Body of pancreas (tissue), 4 donors: ENCODE results near the gene APIP. TPM values are rescaled to one million over a fixed set of nuclear protein-coding genes. Genes with fewer than 3 reads are reported as not detected.

Experiments used
- ATAC-seq: fragments of 150-250 bp; one replicate; pipeline ENCODE4 v1.9.1; 2016
- DNase-seq, 4 donors: peaks; one replicate each; pipeline ENCODE4 v3.0.0-alpha.2; 2019
- H3K27ac ChIP-seq, 4 donors: fragments of 200-600 bp; sonication (generic); 1 replicate in 3 of 4; 2 replicates in 1 of 4; pipeline versions ENCODE4 v1.5.1 to v1.6.1; 2016 to 2019; ENCODE audit warnings: mild to moderate bottlenecking in 1 of 4, mixed read lengths in 1 of 4, moderate library complexity in 1 of 4
- H3K27me3 ChIP-seq, 2 donors: fragments of 200-600 bp; sonication (generic); one replicate each; pipeline ENCODE4 v1.6.0; 2016; ENCODE audit warnings: mild to moderate bottlenecking in 1 of 2
- H3K36me3 ChIP-seq, 2 donors: fragments of 200-600 bp; sonication (generic); replicated peaks in 1 of 2; 2 replicates each; pipeline ENCODE4 v1.5.1; 2016; ENCODE audit warnings: low read depth in 2 of 2; ENCODE audit not compliant: insufficient read depth in 1 of 2
- H3K4me1 ChIP-seq: fragments of 200-600 bp; sonication (generic); one replicate; pipeline ENCODE4 v1.6.0; 2016
- H3K4me3 ChIP-seq, 2 donors: fragments of 200-600 bp; sonication (generic); 1 replicate in 1 of 2; 2 replicates in 1 of 2; pipeline ENCODE4 v1.5.1; 2016 to 2019
- H3K9me3 ChIP-seq, 3 donors: fragments of 200-600 bp; sonication (generic); 1 replicate in 2 of 3; 2 replicates in 1 of 3; pipeline ENCODE4 v1.5.1; 2016
- CTCF ChIP-seq, 7 experiments: fragments of 450-650 bp in 4 of 7; fragments of 200-600 bp in 3 of 7; sonication (generic) in 3 of 7; IDR thresholded peaks; one replicate each; pipeline ENCODE4 v1.5.1; 2016 to 2019; ENCODE audit warnings: antibody characterized with exemption in 7 of 7
- POLR2A ChIP-seq, 3 donors: fragments of 450-650 bp; IDR thresholded peaks; one replicate each; pipeline ENCODE4 v1.6.1; 2016; ENCODE audit warnings: antibody characterized with exemption in 3 of 3, mild to moderate bottlenecking in 2 of 3
- WGBS, 2 donors: methylation state at CpG; one replicate each; pipeline ENCODE4 v1.1.5; 2017; 5-methylcytosine and 5-hydroxymethylcytosine counted together
- intact Hi-C: fragments of 100-400 bp; cut with DNase I; formaldehyde crosslinking; loops from one replicate; pipeline ENCODE4 v1.15.1; 2023
- total RNA-seq, 2 donors: library from RNA; depleted of rRNA; stranded (reverse); fragments of >200 nt; gene quantifications; one replicate each; pipeline ENCODE4 v1.1.0, GENCODE V29; 2016

APIP gene
- total RNA-seq, 2 donors from 2014 or later = 8.9 to 36.8 TPM

- no peak for TF ChIP-seq POLR2A (IDR thresholded peaks at IDR 0.05)
- TF ChIP-seq CTCF (IDR thresholded peaks at IDR 0.05) = no peak
- WGBS, 2 donors = 76 to 90% methylated on average over 5 of the region's 5 CpGs
- intact Hi-C loops = no loop called here
- no peak for DNase-seq
- no peaks in the 10 kb centered on the region for H3K4me1 ChIP-seq
- H3K36me3 ChIP-seq = no peaks in the 10 kb centered on the region
- no peak for ATAC-seq
- H3K9me3 ChIP-seq = no peaks in the 10 kb centered on the region
- no peak overlapping the region for H3K27ac ChIP-seq
- H3K27me3 ChIP-seq = no peaks in the 10 kb centered on the region
- H3K4me3 ChIP-seq = no peak overlapping the region
These were observed 61.0 kb downstream of the APIP start for GRCh38 chr11:34855021-34855753.

GRCh38 chr11:34851916-34852315 lies 64.3 kb downstream of the APIP start:
- Histone ChIP-seq H3K4me3 (no peak overlapping the region), H3K9me3 (no peaks in the 10 kb centered on the region), H3K27ac (no peak overlapping the region), H3K27me3 (no peaks in the 10 kb centered on the region), H3K36me3 (no peaks in the 10 kb centered on the region), H3K4me1 (no peaks in the 10 kb centered on the region)
- TF ChIP-seq POLR2A (IDR thresholded peaks at IDR 0.05) = no peak
- TF ChIP-seq CTCF (IDR thresholded peaks at IDR 0.05) = no peak
- intact Hi-C loops = no loop called here
- DNase-seq (no peak), ATAC-seq (no peak)

- H3K4me3 ChIP-seq = no peak overlapping the region
- DNase-seq (no peak), ATAC-seq (no peak)
- TF ChIP-seq CTCF (IDR thresholded peaks at IDR 0.05) (no peak), POLR2A (IDR thresholded peaks at IDR 0.05) (no peak)
- no peaks in the 10 kb centered on the region for H3K36me3 ChIP-seq
- WGBS, 2 donors = 70 to 72% methylated on average over 4 of the region's 4 CpGs
- no peaks in the 10 kb centered on the region for H3K4me1 ChIP-seq
- intact Hi-C loops = no loop called here
- H3K27me3 ChIP-seq = no peaks in the 10 kb centered on the region
- H3K27ac ChIP-seq = no peak overlapping the region
- no peaks in the 10 kb centered on the region for H3K9me3 ChIP-seq
These were observed 65.8 kb downstream of the APIP start for GRCh38 chr11:34850334-34850733.

- H3K4me3 ChIP-seq = no peak overlapping the region
- 77 to 87% methylated on average over 3 of the region's 3 CpGs for WGBS, 2 donors
- H3K27ac ChIP-seq = no peak overlapping the region
- no peaks in the 10 kb centered on the region for H3K36me3 ChIP-seq
- no peaks in the 10 kb centered on the region for H3K4me1 ChIP-seq
- TF ChIP-seq CTCF (IDR thresholded peaks at IDR 0.05) = no peak
- TF ChIP-seq POLR2A (IDR thresholded peaks at IDR 0.05) = no peak
- no peaks in the 10 kb centered on the region for H3K27me3 ChIP-seq
- H3K9me3 ChIP-seq = no peaks in the 10 kb centered on the region
- intact Hi-C loops = no loop called here
- DNase-seq (no peak), ATAC-seq (no peak)
These were observed 69.7 kb downstream of the APIP start for GRCh38 chr11:34846467-34846866.

- no peak for TF ChIP-seq CTCF (IDR thresholded peaks at IDR 0.05)
- DNase-seq = no peak
- Histone ChIP-seq H3K4me3 (no peak overlapping the region), H3K9me3 (no peaks in the 10 kb centered on the region), H3K4me1 (no peaks in the 10 kb centered on the region), H3K27me3 (no peaks in the 10 kb centered on the region), H3K27ac (no peak overlapping the region), H3K36me3 (no peaks in the 10 kb centered on the region)
- intact Hi-C loops = no loop called here
- ATAC-seq = no peak
- WGBS, 2 donors = 79 to 83% methylated on average over 4 to 5 of the region's 5 CpGs
These were observed 71.6 kb downstream of the APIP start for GRCh38 chr11:34844463-34845112.
